ENCODE data around the gene CYP19A1. TPM values are rescaled to one million over a fixed set of nuclear protein-coding genes. Genes with fewer than 3 reads are reported as not detected.
A peak's percentile ranks its signal among the peaks of the same experiment; 100 is the strongest.

The CYP19A1 gene
- polyA plus RNA-seq, 1 of the 3 experiments (the other 2 are of a cell fraction): 0.03 TPM

GRCh38 chr15:51227940-51228732 lies 110.3 kb downstream of the CYP19A1 start:
- Histone ChIP-seq H3K27ac (ENCODE audit: low read depth in 2 of 2, low read length in 1 of 2) (peak overlapping the region in 1 of 2 experiments; percentile 56; a peak in 2 of 4 replicates), H3F3A (replicated peaks; ENCODE audit: insufficient read depth) (no peaks in the 10 kb centered on the region), H4K20me1 (ENCODE audit: insufficient read depth) (no peaks in the 10 kb centered on the region), H3K27me3 (ENCODE audit: insufficient read depth) (no peaks in the 10 kb centered on the region), H3K9me2 (no peaks in the 10 kb centered on the region), H3K4me1 (ENCODE audit: control insufficient read depth in 1 of 2, insufficient read depth in 2 of 2, low read depth in 1 of 2, low read length in 1 of 2) (peaks cover 3 to 11% of the 10 kb centered on the region in 2 experiments; a peak in 2 of 4 replicates), H3K79me2 (ENCODE audit: insufficient read depth) (no peaks in the 10 kb centered on the region), H2AFZ (ENCODE audit: low read depth) (no peak overlapping the region), H3K4me3 (ENCODE audit: low read depth in 2 of 2, low read length in 1 of 2) (no peak overlapping the region), H3K36me3 (replicated peaks in 1 of 2; ENCODE audit: control insufficient read depth in 1 of 2, insufficient read depth in 2 of 2, low read length in 1 of 2) (no peaks in the 10 kb centered on the region), H3K9ac (no peak overlapping the region), H3K9me3 (no peaks in the 10 kb centered on the region), H3K4me2 (peak overlapping the region; percentile 61)
- ChIA-PET CTCF (interaction anchor here (1.0 to 8.2 kb wide), 11 partner anchors 12 to 178 kb away, joined by 3 to 147 read pairs (median 10); no protein-coding TSS in a partner anchor), POLR2A (no interaction called here)
- peak; percentile 65; the same call in 1 of the 2 replicates for TF ChIP-seq FOSL2 (IDR thresholded peaks at IDR 0.05; ENCODE audit: borderline replicate concordance, low read depth)
- TF ChIP-seq TEAD4 (IDR thresholded peaks at IDR 0.05; ENCODE audit: borderline replicate concordance, insufficient read depth): no peak
- 0 out of 2 replicates have a peak, but pooled peaks have one; percentile 42 for TF ChIP-seq MEF2A (IDR thresholded peaks at IDR 0.05; ENCODE audit: borderline replicate concordance, low read depth)
- no peak for TF ChIP-seq ZBTB33 (IDR thresholded peaks at IDR 0.05; ENCODE audit: borderline replicate concordance, low read depth)
- peak; percentile 23; the same call in 1 of the 2 replicates for TF ChIP-seq TCF12 (IDR thresholded peaks at IDR 0.05)
- 52% methylated on average over 3 of the region's 3 CpGs for WGBS (ENCODE audit: low lambda C conversion rate)
- DNase-seq: no peak

DNA sequence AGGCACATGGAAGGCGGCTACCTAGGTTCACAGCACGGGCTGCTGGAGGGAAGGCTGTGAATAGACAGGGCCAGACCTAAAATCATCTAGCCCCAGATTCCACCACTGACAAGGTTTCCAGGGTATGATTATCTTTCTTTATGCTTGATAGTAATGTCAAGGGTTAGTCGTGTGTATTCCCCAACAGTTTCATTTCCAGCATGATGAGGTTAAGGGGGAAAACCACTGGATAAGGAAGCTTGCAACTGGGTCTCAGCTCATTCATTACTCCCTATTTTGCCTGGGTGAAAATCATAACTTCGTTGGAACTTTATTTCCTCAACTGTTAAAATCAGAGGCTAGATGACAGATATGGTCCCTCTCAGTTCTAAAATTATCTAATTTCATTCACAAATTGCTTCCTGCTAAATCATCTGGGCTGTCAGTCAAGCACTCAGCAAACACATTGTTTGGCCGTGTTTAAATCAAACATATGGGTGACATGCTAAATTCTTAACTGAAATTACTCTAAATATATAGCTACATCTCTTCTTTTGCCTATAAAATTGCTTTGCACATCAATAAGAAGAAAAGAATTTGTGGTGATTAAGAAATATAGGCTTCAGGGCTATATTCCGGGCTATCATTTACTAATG lies 111.7 kb downstream of the CYP19A1 start:
- H2AFZ ChIP-seq (ENCODE audit: low read depth): no peak overlapping the region
- H3K36me3 ChIP-seq (replicated peaks in 1 of 2; ENCODE audit: control insufficient read depth in 1 of 2, insufficient read depth in 2 of 2, low read length in 1 of 2): no peaks in the 10 kb centered on the region
- ChIA-PET CTCF (interaction anchor here (0.7 to 8.2 kb wide), 8 partner anchors 13 to 179 kb away, joined by 3 to 147 read pairs (median 4); no protein-coding TSS in a partner anchor), POLR2A (no interaction called here)
- no peaks in the 10 kb centered on the region for H3K9me3 ChIP-seq
- H3K79me2 ChIP-seq (ENCODE audit: insufficient read depth): no peaks in the 10 kb centered on the region
- H3F3A ChIP-seq (replicated peaks; ENCODE audit: insufficient read depth): no peaks in the 10 kb centered on the region
- no peak overlapping the region for H3K4me3 ChIP-seq (ENCODE audit: low read depth in 2 of 2, low read length in 1 of 2)
- no peaks in the 10 kb centered on the region for H4K20me1 ChIP-seq (ENCODE audit: insufficient read depth)
- 70% methylated on average over 6 of the region's 6 CpGs for WGBS (ENCODE audit: low lambda C conversion rate)
- no peak for DNase-seq
- no peaks in the 10 kb centered on the region for H3K27me3 ChIP-seq (ENCODE audit: insufficient read depth)
- no peak overlapping the region for H3K9ac ChIP-seq
- no peaks in the 10 kb centered on the region for H3K9me2 ChIP-seq
- no peak overlapping the region for H3K4me2 ChIP-seq
- peaks cover 3 to 11% of the 10 kb centered on the region in 2 experiments; a peak in 2 of 4 replicates for H3K4me1 ChIP-seq (ENCODE audit: control insufficient read depth in 1 of 2, insufficient read depth in 2 of 2, low read depth in 1 of 2, low read length in 1 of 2)
- TF ChIP-seq POLR2AphosphoS5 (IDR thresholded peaks at IDR 0.05; ENCODE audit: low read depth, low read length) (no peak), NFIC (IDR thresholded peaks at IDR 0.05; ENCODE audit: borderline replicate concordance) (no peak), SMC3 (IDR thresholded peaks at IDR 0.05; ENCODE audit: low read depth, low read length) (no peak), GATA2 (CRISPR knock-in tag; IDR thresholded peaks at IDR 0.05) (no peak), RFX5 (IDR thresholded peaks at IDR 0.05; ENCODE audit: low read length) (no peak)
- TF ChIP-seq, protein P1, sequence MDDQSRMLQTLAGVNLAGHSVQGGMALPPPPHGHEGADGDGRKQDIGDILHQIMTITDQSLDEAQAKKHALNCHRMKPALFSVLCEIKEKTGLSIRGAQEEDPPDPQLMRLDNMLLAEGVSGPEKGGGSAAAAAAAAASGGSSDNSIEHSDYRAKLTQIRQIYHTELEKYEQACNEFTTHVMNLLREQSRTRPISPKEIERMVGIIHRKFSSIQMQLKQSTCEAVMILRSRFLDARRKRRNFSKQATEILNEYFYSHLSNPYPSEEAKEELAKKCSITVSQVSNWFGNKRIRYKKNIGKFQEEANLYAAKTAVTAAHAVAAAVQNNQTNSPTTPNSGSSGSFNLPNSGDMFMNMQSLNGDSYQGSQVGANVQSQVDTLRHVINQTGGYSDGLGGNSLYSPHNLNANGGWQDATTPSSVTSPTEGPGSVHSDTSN (IDR thresholded peaks at IDR 0.05): no peak
- no peak overlapping the region for H3K27ac ChIP-seq (ENCODE audit: low read depth in 2 of 2, low read length in 1 of 2)

Data from SK-N-SH (cell line).